A549 (cell line): ENCODE results near the gene RPL13. TPM values are rescaled to one million over a fixed set of nuclear protein-coding genes. Genes with fewer than 3 reads are reported as not detected.

Experiments
- ATAC-seq, 2 experiments: fragments of 200-7000 bp in 1 of 2; fragments of >200 bp in 1 of 2; cut with Nextera tagmentation in 1 of 2; cut with Tn5 transposase in 1 of 2; 3 replicates each; pipeline versions ENCODE4 v1.8.0 to v1.9.1; 2018 to 2020; ENCODE audit warnings: mild to moderate bottlenecking in 1 of 2, moderate library complexity in 1 of 2
- CTCF ChIA-PET: fragments of 300-600 bp; sonication (Branson Sonifier 250); formaldehyde crosslinking; extraction: SDS; loops from one replicate; lab custom pipeline; 2021; ENCODE audit warnings: antibody characterized with exemption, inconsistent platforms; lab: Yijun Ruan, JAX
- POLR2A ChIA-PET: fragments of 350-600 bp; formaldehyde crosslinking; extraction: SDS; loops from one replicate; lab custom pipeline; 2021; ENCODE audit warnings: antibody characterized with exemption, inconsistent platforms; lab: Yijun Ruan, JAX
- DNase-seq, 2 experiments: peaks; one replicate each; pipeline versions ENCODE4 v3.0.0 to v3.0.0-alpha.2; 2011 to 2016; ENCODE audit warnings: low read depth in 1 of 2, low spot score in 1 of 2
- FAIRE-seq: peaks from 2 replicates; lab custom pipeline; 2011; peaks lifted over from hg19 to GRCh38; lab: Jason Lieb, UNC
- H3K27ac ChIP-seq, 2 experiments: fragments of >200 bp; sonication (Bioruptor Twin); formaldehyde crosslinking; 3 replicates each; pipeline ENCODE4 v1.5.1; 2016 to 2017
- H3K4me1 ChIP-seq: fragments of >200 bp; sonication (Bioruptor Twin); formaldehyde crosslinking; 3 replicates; pipeline ENCODE4 v1.6.1; 2016
- H3K4me2 ChIP-seq: fragments of >200 bp; sonication (Bioruptor Twin); formaldehyde crosslinking; 3 replicates; pipeline ENCODE4 v1.6.1; 2016
- H3K4me3 ChIP-seq: fragments of >200 bp; sonication (Bioruptor Twin); formaldehyde crosslinking; 3 replicates; pipeline ENCODE4 v1.5.1; 2016
- H3K9me3 ChIP-seq: fragments of >200 bp; sonication (Bioruptor Twin); formaldehyde crosslinking; 3 replicates; pipeline ENCODE4 v1.6.1; 2016
- CBX8 ChIP-seq: fragments of 200-600 bp; sonication (generic); IDR thresholded peaks from 2 replicates; pipeline ENCODE4 v1.6.1; 2016
- CEBPB ChIP-seq, 2 experiments: fragments of >200 bp in 1 of 2; sonication (Bioruptor Twin) in 1 of 2; formaldehyde crosslinking in 1 of 2; IDR thresholded peaks; 2 replicates each; pipeline ENCODE4 v1.6.1; 2012 to 2016
- EHF ChIP-seq: fragments of 250-450 bp; sonication (Bioruptor Pico); IDR thresholded peaks from 2 replicates; pipeline ENCODE4 v1.5.0; 2020; ENCODE audit warnings: mild to moderate bottlenecking
- ESRRA ChIP-seq: fragments of 150-350 bp; IDR thresholded peaks from 2 replicates; pipeline ENCODE4 v1.6.1; 2014; ENCODE audit warnings: mild to moderate bottlenecking, low read length, borderline replicate concordance
- FOSL2 ChIP-seq, 2 experiments: fragments of 450-650 bp in 1 of 2; fragments of >200 bp in 1 of 2; sonication (Bioruptor Twin) in 1 of 2; formaldehyde crosslinking; IDR thresholded peaks; 2 replicates each; pipeline versions ENCODE4 v1.5.0 to v1.6.1; 2016 to 2020; ENCODE audit warnings: mild to moderate bottlenecking in 1 of 2, moderate library complexity in 1 of 2
- HMGXB4 ChIP-seq: fragments of 250-450 bp; sonication (Bioruptor Pico); IDR thresholded peaks from 2 replicates; pipeline ENCODE4 v1.5.0; 2021; ENCODE audit warnings: mild to moderate bottlenecking, moderate library complexity, borderline replicate concordance
- HOXB13 ChIP-seq: fragments of 250-450 bp; sonication (Bioruptor Pico); IDR thresholded peaks from 2 replicates; pipeline ENCODE4 v1.5.0; 2020; ENCODE audit warnings: low read depth, mild to moderate bottlenecking, moderate library complexity
- HOXB5 ChIP-seq: fragments of 250-450 bp; sonication (Bioruptor Pico); IDR thresholded peaks from 2 replicates; pipeline ENCODE4 v1.5.0; 2020; ENCODE audit warnings: mild to moderate bottlenecking, moderate library complexity
- JUN ChIP-seq, 2 experiments: fragments of >200 bp; sonication (Bioruptor Twin); formaldehyde crosslinking; IDR thresholded peaks; 2 replicates in 1 of 2; 3 replicates in 1 of 2; pipeline ENCODE4 v1.6.1; 2016 to 2017
- KDM1A ChIP-seq: fragments of 200-600 bp; sonication (generic); IDR thresholded peaks from 2 replicates; pipeline ENCODE4 v1.6.1; 2016; ENCODE audit warnings: low read depth, mild to moderate bottlenecking
- NR3C1 ChIP-seq: fragments of >200 bp; sonication (Bioruptor Twin); formaldehyde crosslinking; IDR thresholded peaks from 3 replicates; pipeline ENCODE4 v1.6.1; 2017
- RAD21 ChIP-seq, 2 experiments: fragments of >200 bp in 1 of 2; sonication (Bioruptor Twin) in 1 of 2; formaldehyde crosslinking in 1 of 2; IDR thresholded peaks in 1 of 2; conservative IDR thresholded peaks in 1 of 2; 2 replicates in 1 of 2; 3 replicates in 1 of 2; pipeline ENCODE4 v1.6.1; 2012 to 2018; ENCODE audit warnings: inconsistent platforms in 1 of 2
- REST ChIP-seq: fragments of 200-600 bp; sonication (generic); IDR thresholded peaks from 2 replicates; pipeline ENCODE4 v1.6.1; 2016; ENCODE audit warnings: antibody characterized with exemption, mild to moderate bottlenecking, moderate library complexity
- RFX5 ChIP-seq: fragments of 450-650 bp; IDR thresholded peaks from 2 replicates; pipeline ENCODE4 v1.7.1; 2014; ENCODE audit warnings: antibody characterized with exemption, mild to moderate bottlenecking, moderate library complexity
- SREBF2 ChIP-seq: fragments of 450-650 bp; IDR thresholded peaks from 2 replicates; pipeline ENCODE4 v1.6.1; 2014; ENCODE audit warnings: mild to moderate bottlenecking, moderate library complexity
- TP53 ChIP-seq: fragments of 250-450 bp; sonication (Bioruptor Pico); IDR thresholded peaks from 2 replicates; pipeline ENCODE4 v1.5.0; 2021; ENCODE audit warnings: mild to moderate bottlenecking, moderate library complexity
- ZFP36 ChIP-seq: fragments of 450-650 bp; IDR thresholded peaks from 2 replicates; pipeline ENCODE4 v1.6.1; 2014; ENCODE audit warnings: borderline replicate concordance; ENCODE audit not compliant: partially characterized antibody
- WGBS: methylation state at CpG from one replicate; pipeline ENCODE4 v1.1.6; 2017; ENCODE audit errors: missing lambda C conversion rate; 5-methylcytosine and 5-hydroxymethylcytosine counted together
- polyA plus RNA-seq, 4 experiments: library from polyadenylated mRNA; depleted of rRNA in 3 of 4; stranded (reverse); fragments of >200 nt; fragmentation: RNase III in 1 of 4; extraction: RNeasy Plus Mini Kit Qiagen cat#74134 plus additional on column Dnase treatment in 1 of 4; gene quantifications; 2 replicates in 3 of 4; 3 replicates in 1 of 4; pipeline ENCODE4 v1.2.3, GENCODE V29; 2011 to 2017
- TF ChIP-seq, protein P1 (sequence below): IDR thresholded peaks from 2 replicates; pipeline ENCODE4 v1.6.1; 2012
- TF ChIP-seq, protein P2 (sequence below): fragments of >200 bp; sonication (Bioruptor Twin); formaldehyde crosslinking; IDR thresholded peaks from 2 replicates; pipeline ENCODE4 v1.6.1; 2016
- TF ChIP-seq, protein P3 (sequence below): fragments of >200 bp; sonication (Bioruptor Twin); formaldehyde crosslinking; IDR thresholded peaks from 3 replicates; pipeline ENCODE4 v1.5.1; 2016

Gene RPL13
- polyA plus RNA-seq, 2 of the 4 experiments (the other 2 are of a cell fraction) = 2,911 to 3,044 TPM

DNA sequence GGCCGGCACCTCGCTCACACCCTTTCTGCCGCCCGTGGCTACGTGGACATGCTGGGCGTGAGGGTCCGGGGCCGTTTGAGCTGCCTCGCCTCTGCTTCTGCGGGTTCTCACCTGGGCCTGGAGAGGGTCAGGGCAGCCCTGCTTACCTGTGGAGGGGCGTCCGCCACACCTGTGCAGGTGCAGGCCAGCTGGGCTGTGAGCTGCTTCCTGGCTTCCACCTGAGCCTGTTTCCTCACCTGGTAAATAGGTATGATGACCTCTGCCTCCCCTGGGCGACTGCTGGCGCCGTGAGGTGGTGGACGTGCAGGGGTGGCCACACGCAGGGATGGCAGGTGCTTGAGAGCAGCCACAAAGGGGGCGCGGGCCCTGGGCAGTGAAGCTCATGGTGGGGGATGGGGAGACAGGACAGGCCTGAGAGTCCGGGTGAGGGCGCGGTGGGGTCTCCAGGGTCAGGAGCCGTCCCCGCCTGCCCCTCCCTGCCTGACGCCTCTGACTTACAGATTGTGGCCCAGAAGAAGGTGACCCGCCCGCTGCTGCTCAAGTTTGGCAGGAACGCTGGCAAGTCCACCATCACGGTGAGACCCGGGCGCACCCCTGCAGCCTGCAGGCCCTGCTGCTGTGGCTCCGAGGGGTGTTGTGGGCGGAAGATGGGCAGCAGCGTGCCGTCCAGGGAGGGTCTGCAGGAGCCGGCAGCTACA is 22.9 kb downstream of the RPL13 start:
- ATAC-seq = no peak
- Histone ChIP-seq H3K4me1 (peaks cover 22% of the 10 kb centered on the region), H3K27ac (peak overlapping the region in 1 of 2 experiments; percentile 1; a peak in 1 of 6 replicates), H3K4me3 (no peak overlapping the region), H3K4me2 (no peak overlapping the region), H3K9me3 (no peaks in the 10 kb centered on the region)
- no peak for DNase-seq
- 94% methylated on average over 35 of the region's 36 CpGs for WGBS
- ChIA-PET POLR2A (no interaction called here), CTCF (interaction anchor here (1.6 to 3.8 kb wide), 4 partner anchors 17 to 85 kb away, joined by 4 to 17 read pairs (median 8); no protein-coding TSS in a partner anchor)
- TF ChIP-seq ZFP36 = no peak
- no peak for TF ChIP-seq CBX8
- TF ChIP-seq NR3C1 = no peak
- TF ChIP-seq HMGXB4 (CRISPR knock-in tag) = no peak
- TF ChIP-seq RFX5 = no peak
- TF ChIP-seq REST = no peak
- TF ChIP-seq TP53 (CRISPR knock-in tag) = no peak
- TF ChIP-seq, protein P1, sequence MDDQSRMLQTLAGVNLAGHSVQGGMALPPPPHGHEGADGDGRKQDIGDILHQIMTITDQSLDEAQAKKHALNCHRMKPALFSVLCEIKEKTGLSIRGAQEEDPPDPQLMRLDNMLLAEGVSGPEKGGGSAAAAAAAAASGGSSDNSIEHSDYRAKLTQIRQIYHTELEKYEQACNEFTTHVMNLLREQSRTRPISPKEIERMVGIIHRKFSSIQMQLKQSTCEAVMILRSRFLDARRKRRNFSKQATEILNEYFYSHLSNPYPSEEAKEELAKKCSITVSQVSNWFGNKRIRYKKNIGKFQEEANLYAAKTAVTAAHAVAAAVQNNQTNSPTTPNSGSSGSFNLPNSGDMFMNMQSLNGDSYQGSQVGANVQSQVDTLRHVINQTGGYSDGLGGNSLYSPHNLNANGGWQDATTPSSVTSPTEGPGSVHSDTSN = no peak
- FAIRE-seq = no peak

GRCh38 chr16:89583895-89584644 is 23.6 kb downstream of the RPL13 start:
- H3K27ac ChIP-seq = no peak overlapping the region; a peak in 1 of 6 replicates
- CTCF ChIA-PET = interaction anchor here (1.6 to 3.8 kb wide), 4 partner anchors 16 to 84 kb away, joined by 4 to 17 read pairs (median 8); no protein-coding TSS in a partner anchor
- TF ChIP-seq CEBPB (IDR thresholded peaks at IDR 0.05) = no peak
- TF ChIP-seq ZFP36 = no peak
- TF ChIP-seq SREBF2 = no peak
- TF ChIP-seq, protein P1 = no peak
- TF ChIP-seq EHF (CRISPR knock-in tag) = no peak
- TF ChIP-seq KDM1A = no peak
- no peak for TF ChIP-seq RFX5
- no peak for TF ChIP-seq HOXB5 (CRISPR knock-in tag)
- TF ChIP-seq, protein P2, sequence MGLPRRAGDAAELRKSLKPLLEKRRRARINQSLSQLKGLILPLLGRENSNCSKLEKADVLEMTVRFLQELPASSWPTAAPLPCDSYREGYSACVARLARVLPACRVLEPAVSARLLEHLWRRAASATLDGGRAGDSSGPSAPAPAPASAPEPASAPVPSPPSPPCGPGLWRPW = no peak
- TF ChIP-seq ESRRA = no peak
- no peak for TF ChIP-seq JUN (IDR thresholded peaks at IDR 0.05)
- no peak for TF ChIP-seq HOXB13
- no peak for TF ChIP-seq RAD21 (conservative IDR thresholded peaks at IDR 0.05 in 1 of 2, IDR thresholded peaks at IDR 0.05 in 1 of 2)
- TF ChIP-seq HMGXB4 (CRISPR knock-in tag) = no peak
- TF ChIP-seq, protein P3, sequence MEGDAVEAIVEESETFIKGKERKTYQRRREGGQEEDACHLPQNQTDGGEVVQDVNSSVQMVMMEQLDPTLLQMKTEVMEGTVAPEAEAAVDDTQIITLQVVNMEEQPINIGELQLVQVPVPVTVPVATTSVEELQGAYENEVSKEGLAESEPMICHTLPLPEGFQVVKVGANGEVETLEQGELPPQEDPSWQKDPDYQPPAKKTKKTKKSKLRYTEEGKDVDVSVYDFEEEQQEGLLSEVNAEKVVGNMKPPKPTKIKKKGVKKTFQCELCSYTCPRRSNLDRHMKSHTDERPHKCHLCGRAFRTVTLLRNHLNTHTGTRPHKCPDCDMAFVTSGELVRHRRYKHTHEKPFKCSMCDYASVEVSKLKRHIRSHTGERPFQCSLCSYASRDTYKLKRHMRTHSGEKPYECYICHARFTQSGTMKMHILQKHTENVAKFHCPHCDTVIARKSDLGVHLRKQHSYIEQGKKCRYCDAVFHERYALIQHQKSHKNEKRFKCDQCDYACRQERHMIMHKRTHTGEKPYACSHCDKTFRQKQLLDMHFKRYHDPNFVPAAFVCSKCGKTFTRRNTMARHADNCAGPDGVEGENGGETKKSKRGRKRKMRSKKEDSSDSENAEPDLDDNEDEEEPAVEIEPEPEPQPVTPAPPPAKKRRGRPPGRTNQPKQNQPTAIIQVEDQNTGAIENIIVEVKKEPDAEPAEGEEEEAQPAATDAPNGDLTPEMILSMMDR = no peak
- TF ChIP-seq FOSL2 (IDR thresholded peaks at IDR 0.05) = no peak
- TF ChIP-seq FOSL2 (CRISPR knock-in tag; IDR thresholded peaks at IDR 0.05) = no peak

More at GRCh38 chr16:89583895-89584644, 23.6 kb downstream of the RPL13 start:
- 94% methylated on average over 19 of the region's 49 CpGs for WGBS
- H3K4me1 ChIP-seq = peaks cover 22% of the 10 kb centered on the region
- POLR2A ChIA-PET = no interaction called here
- H3K4me3 ChIP-seq = no peak overlapping the region
- H3K4me2 ChIP-seq = no peak overlapping the region
- ATAC-seq = no peak; a peak in 1 of 6 replicates
- no peak for DNase-seq
- no peaks in the 10 kb centered on the region for H3K9me3 ChIP-seq
- FAIRE-seq = no peak
